GM12801 (cell line): Measurements from ENCODE around the gene PPP6R3.

ENCODE experiments used
- TF ChIP-seq, protein P1 (sequence below): IDR thresholded peaks from one replicate; pipeline ENCODE4 v1.5.1; 2011; ENCODE audit warnings: control low read depth; ENCODE audit not compliant: insufficient read length; ENCODE audit errors: extremely low read depth

The PPP6R3 gene

DNA sequence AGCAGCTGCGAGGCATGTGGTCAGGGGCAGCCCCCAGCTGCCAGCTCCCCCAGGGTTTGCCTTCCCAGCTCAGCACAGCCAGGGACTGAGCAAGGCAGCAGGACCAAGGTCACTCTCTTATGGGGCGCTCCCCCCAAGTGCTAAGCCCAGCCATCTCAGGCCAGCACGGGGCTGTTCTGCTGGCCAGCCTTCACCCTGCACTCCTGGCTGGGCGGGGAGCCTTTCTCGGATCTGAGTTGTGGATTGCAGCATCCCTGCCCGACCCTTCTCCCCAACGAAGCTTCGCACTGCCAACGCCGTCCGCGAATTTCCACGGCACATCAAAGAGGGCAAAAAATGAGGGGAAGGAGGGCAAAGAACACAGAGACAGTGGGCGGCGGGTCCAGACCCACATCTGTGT is 181.3 kb downstream of the PPP6R3 start:
- TF ChIP-seq, protein P1, sequence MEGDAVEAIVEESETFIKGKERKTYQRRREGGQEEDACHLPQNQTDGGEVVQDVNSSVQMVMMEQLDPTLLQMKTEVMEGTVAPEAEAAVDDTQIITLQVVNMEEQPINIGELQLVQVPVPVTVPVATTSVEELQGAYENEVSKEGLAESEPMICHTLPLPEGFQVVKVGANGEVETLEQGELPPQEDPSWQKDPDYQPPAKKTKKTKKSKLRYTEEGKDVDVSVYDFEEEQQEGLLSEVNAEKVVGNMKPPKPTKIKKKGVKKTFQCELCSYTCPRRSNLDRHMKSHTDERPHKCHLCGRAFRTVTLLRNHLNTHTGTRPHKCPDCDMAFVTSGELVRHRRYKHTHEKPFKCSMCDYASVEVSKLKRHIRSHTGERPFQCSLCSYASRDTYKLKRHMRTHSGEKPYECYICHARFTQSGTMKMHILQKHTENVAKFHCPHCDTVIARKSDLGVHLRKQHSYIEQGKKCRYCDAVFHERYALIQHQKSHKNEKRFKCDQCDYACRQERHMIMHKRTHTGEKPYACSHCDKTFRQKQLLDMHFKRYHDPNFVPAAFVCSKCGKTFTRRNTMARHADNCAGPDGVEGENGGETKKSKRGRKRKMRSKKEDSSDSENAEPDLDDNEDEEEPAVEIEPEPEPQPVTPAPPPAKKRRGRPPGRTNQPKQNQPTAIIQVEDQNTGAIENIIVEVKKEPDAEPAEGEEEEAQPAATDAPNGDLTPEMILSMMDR, result no peak

DNA sequence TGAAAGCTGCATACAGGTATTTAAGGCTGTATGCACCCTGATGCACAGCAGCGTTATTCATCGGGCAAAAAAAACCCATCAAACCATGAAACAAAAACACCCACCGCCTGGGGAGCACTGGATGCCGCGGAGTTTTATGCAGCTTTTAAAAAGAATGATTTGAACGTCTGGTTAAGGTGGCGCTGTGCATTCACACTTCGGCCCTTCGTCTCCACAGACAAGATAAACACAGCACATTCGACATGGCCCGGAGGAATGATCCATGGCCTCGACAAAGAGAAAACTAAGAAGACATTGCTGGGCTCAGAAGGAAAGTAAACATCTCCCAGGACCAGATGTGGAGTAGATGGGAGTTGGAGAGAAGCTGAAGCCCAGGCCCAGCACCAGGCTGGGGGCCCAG is 183.0 kb downstream of the PPP6R3 start:
- TF ChIP-seq, protein P1, result no peak

DNA sequence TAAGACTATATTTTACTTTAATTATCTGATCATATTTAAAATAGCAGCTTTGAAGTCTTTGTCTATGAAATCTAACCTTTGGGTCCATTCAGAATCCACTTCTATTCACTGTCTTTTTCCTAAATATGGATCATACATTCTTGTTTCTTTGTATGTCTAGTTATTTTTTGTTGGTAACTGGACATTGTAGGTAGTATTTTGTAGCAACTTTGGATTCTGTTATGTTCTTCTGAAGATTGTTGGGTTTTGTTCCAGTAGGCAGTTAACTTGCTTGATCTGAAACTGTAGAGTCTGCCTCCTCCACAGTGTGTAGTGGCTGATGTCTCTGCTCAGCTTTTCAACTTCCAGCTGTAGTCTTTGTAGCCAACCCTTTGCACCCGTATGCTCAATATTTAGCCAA is 186.3 kb downstream of the PPP6R3 start:
- TF ChIP-seq, protein P1, result no peak

DNA sequence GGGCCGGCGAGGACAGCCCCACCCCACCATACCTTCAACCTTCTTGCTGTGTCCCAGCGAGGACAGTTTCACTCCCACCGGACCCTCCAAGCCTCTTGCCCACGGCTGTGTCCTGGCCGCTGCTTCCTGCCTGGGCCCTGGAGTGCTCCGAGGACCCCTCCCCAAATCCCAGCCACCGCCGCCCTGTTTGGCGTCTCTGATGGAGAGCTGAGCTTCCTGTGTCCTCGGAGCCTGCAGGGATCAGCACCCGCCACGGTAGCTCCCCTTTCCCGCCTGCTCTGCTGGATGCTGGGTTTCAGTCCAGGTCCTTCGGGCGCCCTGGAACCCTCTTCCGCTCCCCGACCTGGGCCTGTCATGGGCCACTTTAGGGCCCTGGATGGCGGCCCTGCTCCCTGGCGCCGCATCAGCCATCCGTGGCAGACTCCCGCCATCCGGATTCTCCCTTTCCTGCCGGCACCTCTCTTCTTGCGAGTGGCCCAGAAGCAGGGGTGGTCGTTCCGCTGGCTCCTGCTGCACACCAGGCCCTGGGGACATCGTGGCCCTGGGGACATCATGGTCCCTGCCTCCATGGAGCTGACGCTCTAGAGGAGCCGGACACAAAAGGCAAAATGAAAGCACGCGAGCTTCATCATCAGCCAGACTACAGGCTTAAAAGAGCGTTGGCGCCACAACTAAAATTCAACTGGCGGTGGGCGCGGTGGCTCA is 189.5 kb downstream of the PPP6R3 start:
- TF ChIP-seq, protein P1, result no peak

DNA sequence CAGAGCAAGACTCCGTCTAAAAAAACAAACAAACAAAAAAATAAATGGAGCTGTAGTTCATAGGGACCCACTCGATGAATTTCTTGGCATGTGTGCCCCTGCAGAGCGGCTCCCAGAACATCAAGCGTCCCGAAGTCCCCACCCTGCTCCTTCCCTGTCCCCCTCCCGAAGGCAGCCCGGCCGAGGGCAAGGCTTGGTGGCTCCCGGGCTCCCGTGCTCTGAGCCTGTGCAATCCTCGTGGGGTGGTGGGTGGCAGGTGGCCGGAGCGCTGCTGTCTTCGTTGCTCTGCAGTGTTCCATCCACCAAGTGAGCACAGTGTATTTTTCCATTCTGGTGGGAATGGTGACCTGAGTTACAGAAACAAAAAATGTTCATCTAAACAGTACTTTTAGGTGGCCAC is 190.2 kb downstream of the PPP6R3 start:
- TF ChIP-seq, protein P1, result no peak

DNA sequence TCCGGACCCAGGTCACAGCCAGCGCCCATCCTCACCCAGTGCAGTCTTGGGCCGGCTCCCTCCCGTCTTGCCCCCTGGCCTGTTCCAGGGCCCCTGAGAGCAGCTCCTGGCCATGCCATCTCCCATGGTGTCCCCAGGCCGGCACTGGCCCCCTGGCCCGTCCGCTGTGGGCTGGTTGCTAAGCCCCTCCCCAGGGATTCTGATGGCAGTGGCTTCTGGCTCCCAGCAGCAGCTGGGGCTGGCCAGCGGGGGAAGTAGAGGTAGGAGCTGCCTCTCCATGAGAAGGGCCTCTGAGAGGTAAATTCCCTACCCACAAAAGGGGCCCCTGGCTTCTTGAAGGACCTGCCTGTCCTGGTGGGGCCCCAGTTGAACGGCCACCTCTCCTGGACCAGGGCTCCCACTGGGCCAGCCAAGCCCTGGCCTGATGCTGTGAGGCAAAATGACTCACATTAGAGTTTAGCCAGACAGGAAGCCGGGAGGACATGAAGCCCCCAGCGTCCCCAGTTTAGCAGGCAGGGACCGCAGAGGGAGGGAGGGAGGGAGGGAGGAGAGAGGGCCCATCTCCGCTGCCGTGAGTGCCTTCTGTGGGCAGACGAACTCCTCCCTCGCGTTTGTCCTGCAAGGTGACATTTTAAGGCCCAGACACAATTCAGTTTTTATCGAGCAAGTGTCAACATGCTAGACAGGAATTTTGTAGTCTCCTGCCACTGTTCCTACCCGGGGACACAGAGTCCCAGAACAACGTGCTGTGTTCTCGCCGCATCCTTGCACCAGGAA is 190.8 kb downstream of the PPP6R3 start:
- TF ChIP-seq, protein P1, result no peak

DNA sequence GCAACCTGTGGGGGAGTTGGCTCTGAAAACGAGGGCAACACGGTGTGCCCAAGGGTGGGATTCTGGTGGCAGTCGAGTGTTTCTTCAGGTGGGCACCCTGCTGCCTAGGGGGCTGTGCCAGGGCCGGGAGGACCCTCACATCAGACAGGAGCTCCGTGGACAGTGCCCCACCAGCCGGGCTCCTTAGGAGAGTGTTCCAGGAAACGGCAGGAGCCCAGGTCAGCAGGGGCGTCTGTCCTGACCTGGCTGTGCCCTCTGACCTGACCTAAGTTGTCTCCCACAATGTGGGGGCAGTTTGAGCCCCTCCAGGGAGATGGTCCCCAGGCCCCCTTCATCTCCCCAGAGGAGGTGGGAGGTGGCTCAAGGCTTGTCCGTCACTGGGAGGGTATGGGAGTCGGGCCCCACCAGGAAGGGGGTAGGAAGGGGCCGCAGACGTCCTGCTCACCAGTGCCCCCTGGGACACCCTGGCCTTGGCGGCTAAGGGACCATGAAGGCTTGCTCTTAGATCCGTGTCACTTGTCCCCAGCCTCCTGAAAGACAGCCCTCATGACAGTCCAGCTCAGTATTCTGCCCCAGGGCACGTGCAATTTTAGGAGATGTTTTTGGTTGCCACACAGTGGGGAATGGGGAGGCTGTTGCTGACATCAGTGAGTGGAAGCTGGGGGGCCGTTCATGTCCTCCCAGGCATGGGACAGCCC is 191.6 kb downstream of the PPP6R3 start:
- TF ChIP-seq, protein P1, result no peak
